Ovary (tissue), 9 donors: ENCODE data around the gene TRIM46. TPM values are rescaled to one million over a fixed set of nuclear protein-coding genes. Genes with fewer than 3 reads are reported as not detected.

Experiments
- DNase-seq, 5 donors: peaks; one replicate each; pipeline ENCODE4 v3.0.0-alpha.2; 2019 to 2020
- H3K27ac ChIP-seq, 2 donors: fragments of 200-600 bp; one replicate each; pipeline versions ENCODE4 v1.5.1 to v1.8.0; 2019 to 2022
- H3K27me3 ChIP-seq: fragments of 200-600 bp; one replicate; pipeline ENCODE4 v1.8.0; 2022
- H3K36me3 ChIP-seq: fragments of 200-600 bp; sonication (generic); one replicate; pipeline ENCODE4 v1.5.1; 2019
- H3K4me1 ChIP-seq: one replicate; pipeline ENCODE4 v1.8.1; 2013; ENCODE audit warnings: mild to moderate bottlenecking, moderate library complexity; ENCODE audit not compliant: insufficient read depth
- H3K4me3 ChIP-seq: fragments of 200-600 bp; sonication (generic); one replicate; pipeline ENCODE4 v1.5.1; 2017
- H3K9me3 ChIP-seq, 2 donors: fragments of 200-600 bp in 1 of 2; sonication (generic) in 1 of 2; one replicate each; pipeline versions ENCODE4 v1.5.1 to v1.8.1; 2013 to 2019; ENCODE audit warnings: mild to moderate bottlenecking in 1 of 2, moderate library complexity in 1 of 2
- CTCF ChIP-seq, 3 donors: fragments of 450-650 bp in 2 of 3; fragments of 200-600 bp in 1 of 3; IDR thresholded peaks; one replicate each; pipeline versions ENCODE4 v1.5.1 to v1.8.0; 2016 to 2022; ENCODE audit warnings: antibody characterized with exemption in 3 of 3, mild to moderate bottlenecking in 1 of 3
- EP300 ChIP-seq: sonication (generic); formaldehyde crosslinking; IDR thresholded peaks from one replicate; pipeline ENCODE4 v1.6.1; 2017; ENCODE audit warnings: antibody characterized with exemption
- POLR2A ChIP-seq: fragments of 450-650 bp; IDR thresholded peaks from one replicate; pipeline ENCODE4 v1.6.1; 2017; ENCODE audit warnings: antibody characterized with exemption, mild to moderate bottlenecking, moderate library complexity
- WGBS, 3 donors: extraction: QIAGEN DNeasy Blood & Tissue Kit in 1 of 3; methylation state at CpG; one replicate each; pipeline versions ENCODE4 v1.1.5 to v1.1.7; 2013 to 2017; 5-methylcytosine and 5-hydroxymethylcytosine counted together
- intact Hi-C, 4 donors: fragments of 100-400 bp; cut with DNase I; formaldehyde crosslinking; loops; one replicate each; pipeline versions ENCODE4 v1.11.0 to v1.15.1; 2022 to 2023
- polyA plus RNA-seq, 2 donors: library from polyadenylated mRNA; stranded (reverse); fragments of 200-250 nt in 1 of 2; fragments of 350-450 nt in 1 of 2; fragmentation: Illumina TruSeq in 1 of 2; extraction: RNeasy Lipid Tissue Mini Kit (QIAGEN cat#74804) in 1 of 2; gene quantifications; one replicate each; pipeline ENCODE4 v1.2.3, GENCODE V29; 2013 to 2014
- total RNA-seq, 7 donors: library from RNA; depleted of rRNA in 2 of 7; stranded (reverse); fragments of >200 nt in 2 of 7; fragmentation: NEBNext Ultra II Directional in 3 of 7; extraction: Animal tissue kit (Norgen Biotek cat#: 25700) in 3 of 7; gene quantifications; one replicate each; pipeline versions ENCODE4 v1.1.0 to v1.2.4, GENCODE V29; 2016 to 2023
- donor health status: DM: no; HTN: no; CAD: no; lungs with moderate emphysema.
- donor health status: DM: no; HTN: no; CAD: no.
- donor health status: Bipolar disorder and iron deficiency.
- donor health status: DM: yes; HTN: yes; CAD: no.
- donor health status: DM: no; HTN: no; CAD: no.
- donor health status: DM: yes; HTN: yes; CAD: no.

Gene TRIM46
- total and polyA plus RNA-seq, 9 donors: 0.12 to 0.87 (median 0.29) TPM; not detected in 1

GRCh38 chr1:155168456-155169210 is 5.0 kb upstream of the TRIM46 start:
- Histone ChIP-seq H3K36me3 (no peaks in the 10 kb centered on the region), H3K4me3 (no peak overlapping the region), H3K27me3 (no peaks in the 10 kb centered on the region), H3K9me3 (no peaks in the 10 kb centered on the region), H3K4me1 (peaks cover 7% of the 10 kb centered on the region), H3K27ac (no peak overlapping the region)
- WGBS, 3 donors: 74 to 79% (median 79%) methylated on average over 10 of the region's 10 CpGs
- intact Hi-C loops: loop anchor here (2.0 to 5.0 kb wide), 3 partner anchors 76 to 78 kb away; no protein-coding TSS in a partner anchor
- DNase-seq: no peak
- TF ChIP-seq POLR2A: no peak
- no peak for TF ChIP-seq CTCF (IDR thresholded peaks at IDR 0.05)
- TF ChIP-seq EP300: no peak

- TF ChIP-seq CTCF (IDR thresholded peaks at IDR 0.05) (no peak), EP300 (no peak), POLR2A (no peak)
- no peak for DNase-seq
- intact Hi-C loops: loop anchor here (2.0 to 5.0 kb wide), 3 partner anchors 77 to 79 kb away; no protein-coding TSS in a partner anchor
- Histone ChIP-seq H3K36me3 (no peaks in the 10 kb centered on the region), H3K4me3 (no peak overlapping the region), H3K4me1 (peaks cover 7% of the 10 kb centered on the region), H3K27me3 (no peaks in the 10 kb centered on the region), H3K9me3 (no peaks in the 10 kb centered on the region), H3K27ac (no peak overlapping the region)
- WGBS, 3 donors: 62 to 73% (median 70%) methylated on average over 5 of the region's 5 CpGs
These were observed 4.1 kb upstream of the TRIM46 start for GRCh38 chr1:155169541-155169940.

- no peaks in the 10 kb centered on the region for H3K27me3 ChIP-seq
- H3K36me3 ChIP-seq: no peaks in the 10 kb centered on the region
- H3K4me3 ChIP-seq: no peak overlapping the region
- peak in 1 of 5 donors; percentile 1 for DNase-seq
- H3K9me3 ChIP-seq: no peaks in the 10 kb centered on the region
- no peak overlapping the region for H3K27ac ChIP-seq
- intact Hi-C loops: loop anchor here in 2 of 4 donors (5.0 to 10.0 kb wide), 3 partner anchors 33 to 425 kb away; partner anchors contain the start of genes RUSC1 (in 1 of the 2) and SLC50A1 (in 1 of the 2)
- peaks cover 7% of the 10 kb centered on the region for H3K4me1 ChIP-seq
- TF ChIP-seq EP300 (no peak), CTCF (IDR thresholded peaks at IDR 0.05) (no peak), POLR2A (no peak)
- WGBS, 3 donors: 80 to 89% (median 86%) methylated on average over 2 of the region's 2 CpGs
These were observed 3.4 kb upstream of the TRIM46 start for GRCh38 chr1:155170101-155170785.

GRCh38 chr1:155170806-155171205 is 2.8 kb upstream of the TRIM46 start:
- H3K27me3 ChIP-seq: no peaks in the 10 kb centered on the region
- TF ChIP-seq CTCF (IDR thresholded peaks at IDR 0.05) (no peak), EP300 (no peak), POLR2A (no peak)
- WGBS, 3 donors: 86 to 93% (median 89%) methylated on average over 7 of the region's 7 CpGs
- H3K27ac ChIP-seq: no peak overlapping the region
- peak in 2 of 5 donors; percentile 4 to 7 for DNase-seq
- H3K4me3 ChIP-seq: no peak overlapping the region
- H3K36me3 ChIP-seq: no peaks in the 10 kb centered on the region
- intact Hi-C loops: loop anchor here in 2 of 4 donors (5.0 to 10.0 kb wide), 3 partner anchors 34 to 424 kb away; partner anchors contain the start of genes RUSC1 (in 1 of the 2) and SLC50A1 (in 1 of the 2)
- H3K9me3 ChIP-seq: no peaks in the 10 kb centered on the region
- H3K4me1 ChIP-seq: peaks cover 7% of the 10 kb centered on the region
